Measurements from ENCODE around the gene LKAAEAR1. TPM values are rescaled to one million over a fixed set of nuclear protein-coding genes. Genes with fewer than 3 reads are reported as not detected.
A peak's percentile ranks its signal among the peaks of the same experiment; 100 is the strongest.

LKAAEAR1 gene
- total and polyA plus RNA-seq, 2 of the 13 experiments (the other 11 are each of a cell fraction or from before 2014, with no cell fraction given): not detected

- TF ChIP-seq PAXIP1 (CRISPR knock-in tag; conservative IDR thresholded peaks at IDR 0.05) (no peak; the same call in 1 of the 2 replicates), UBTF (CRISPR knock-in tag; IDR thresholded peaks at IDR 0.05) (no peak), ELK4 (CRISPR knock-in tag; IDR thresholded peaks at IDR 0.05; ENCODE audit: borderline replicate concordance) (no peak), ZNF138 (CRISPR knock-in tag; IDR thresholded peaks at IDR 0.05; ENCODE audit: low read depth) (0 out of 2 replicates have a peak, but pooled peaks have one; percentile 56), ZNF207 (IDR thresholded peaks at IDR 0.05; ENCODE audit: borderline replicate concordance) (no peak), RBFOX2 (IDR thresholded peaks at IDR 0.05; ENCODE audit: low read depth, low read length) (no peak), ZSCAN22 (CRISPR knock-in tag; IDR thresholded peaks at IDR 0.05) (0 out of 2 replicates have a peak, but pooled peaks have one; percentile 60), SRSF4 (IDR thresholded peaks at IDR 0.05; ENCODE audit: low read depth, low read length, poor library complexity, severe bottlenecking) (no peak), PAF1 (CRISPR knock-in tag; IDR thresholded peaks at IDR 0.05) (0 out of 2 replicates have a peak, but pooled peaks have one; percentile 24), GABPA (IDR thresholded peaks at IDR 0.05; ENCODE audit: low read depth, low read length) (no peak), GABPA (CRISPR knock-in tag; IDR thresholded peaks at IDR 0.05; ENCODE audit: low read depth) (no peak), RFXAP (CRISPR knock-in tag; IDR thresholded peaks at IDR 0.05; ENCODE audit: borderline replicate concordance) (no peak), TERF1 (CRISPR knock-in tag; IDR thresholded peaks at IDR 0.05) (no peak), NR3C1 (CRISPR knock-in tag; IDR thresholded peaks at IDR 0.05) (no peak), POLR2G (IDR thresholded peaks at IDR 0.05; ENCODE audit: low read depth, low read length) (peak; percentile 20; the same call in 1 of the 2 replicates)
- TF ChIP-seq, protein P1, sequence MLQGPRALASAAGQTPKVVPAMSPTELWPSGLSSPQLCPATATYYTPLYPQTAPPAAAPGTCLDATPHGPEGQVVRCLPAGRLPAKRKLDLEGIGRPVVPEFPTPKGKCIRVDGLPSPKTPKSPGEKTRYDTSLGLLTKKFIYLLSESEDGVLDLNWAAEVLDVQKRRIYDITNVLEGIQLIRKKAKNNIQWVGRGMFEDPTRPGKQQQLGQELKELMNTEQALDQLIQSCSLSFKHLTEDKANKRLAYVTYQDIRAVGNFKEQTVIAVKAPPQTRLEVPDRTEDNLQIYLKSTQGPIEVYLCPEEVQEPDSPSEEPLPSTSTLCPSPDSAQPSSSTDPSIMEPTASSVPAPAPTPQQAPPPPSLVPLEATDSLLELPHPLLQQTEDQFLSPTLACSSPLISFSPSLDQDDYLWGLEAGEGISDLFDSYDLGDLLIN (CRISPR knock-in tag; IDR thresholded peaks at IDR 0.05; ENCODE audit: borderline replicate concordance): no peak
Observed at GRCh38 chr20:64064145-64064698, 20.0 kb downstream of the LKAAEAR1 start (continued).

Data from HepG2 (cell line).